ENCODE measurements around the gene USP36. TPM values are rescaled to one million over a fixed set of nuclear protein-coding genes. Genes with fewer than 3 reads are reported as not detected.

The USP36 gene
- total RNA-seq, 1 donor from 2014 or later, result 59.0 TPM

DNA sequence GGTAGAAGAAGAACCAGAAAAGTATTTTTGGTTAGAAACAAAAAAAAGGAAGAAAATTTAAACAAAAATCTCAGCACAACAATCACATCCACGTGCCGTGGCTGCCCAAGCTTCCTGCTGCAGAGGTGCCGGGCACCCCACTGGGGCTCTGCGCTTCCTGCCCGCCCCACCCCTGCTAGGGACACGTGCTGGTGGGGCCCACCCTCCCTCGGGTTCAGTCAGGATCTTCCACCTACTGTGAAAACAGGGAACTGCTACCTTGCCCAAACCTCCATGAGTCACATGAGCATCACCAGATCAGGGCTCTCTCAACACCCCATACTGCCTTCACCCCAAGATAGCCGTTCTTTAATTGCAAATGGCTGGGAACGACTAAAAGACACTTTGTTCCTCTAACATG lies 34.2 kb downstream of the USP36 start:
- Mint-ChIP-seq H3K36me3 (ENCODE audit: low read depth) (peaks cover 5% of the 10 kb centered on the region), H3K4me3 (no peak overlapping the region), H3K9me3 (no peaks in the 10 kb centered on the region), H3K27me3 (ENCODE audit: low read depth) (no peaks in the 10 kb centered on the region), H3K4me1 (no peaks in the 10 kb centered on the region), H3K27ac (ENCODE audit: unreplicated experiment) (no peak overlapping the region)
- TF ChIP-seq, protein P1, sequence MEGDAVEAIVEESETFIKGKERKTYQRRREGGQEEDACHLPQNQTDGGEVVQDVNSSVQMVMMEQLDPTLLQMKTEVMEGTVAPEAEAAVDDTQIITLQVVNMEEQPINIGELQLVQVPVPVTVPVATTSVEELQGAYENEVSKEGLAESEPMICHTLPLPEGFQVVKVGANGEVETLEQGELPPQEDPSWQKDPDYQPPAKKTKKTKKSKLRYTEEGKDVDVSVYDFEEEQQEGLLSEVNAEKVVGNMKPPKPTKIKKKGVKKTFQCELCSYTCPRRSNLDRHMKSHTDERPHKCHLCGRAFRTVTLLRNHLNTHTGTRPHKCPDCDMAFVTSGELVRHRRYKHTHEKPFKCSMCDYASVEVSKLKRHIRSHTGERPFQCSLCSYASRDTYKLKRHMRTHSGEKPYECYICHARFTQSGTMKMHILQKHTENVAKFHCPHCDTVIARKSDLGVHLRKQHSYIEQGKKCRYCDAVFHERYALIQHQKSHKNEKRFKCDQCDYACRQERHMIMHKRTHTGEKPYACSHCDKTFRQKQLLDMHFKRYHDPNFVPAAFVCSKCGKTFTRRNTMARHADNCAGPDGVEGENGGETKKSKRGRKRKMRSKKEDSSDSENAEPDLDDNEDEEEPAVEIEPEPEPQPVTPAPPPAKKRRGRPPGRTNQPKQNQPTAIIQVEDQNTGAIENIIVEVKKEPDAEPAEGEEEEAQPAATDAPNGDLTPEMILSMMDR (conservative IDR thresholded peaks at IDR 0.05), result no peak
- DNase-seq (ENCODE audit: low read depth, low spot score), result no peak

DNA sequence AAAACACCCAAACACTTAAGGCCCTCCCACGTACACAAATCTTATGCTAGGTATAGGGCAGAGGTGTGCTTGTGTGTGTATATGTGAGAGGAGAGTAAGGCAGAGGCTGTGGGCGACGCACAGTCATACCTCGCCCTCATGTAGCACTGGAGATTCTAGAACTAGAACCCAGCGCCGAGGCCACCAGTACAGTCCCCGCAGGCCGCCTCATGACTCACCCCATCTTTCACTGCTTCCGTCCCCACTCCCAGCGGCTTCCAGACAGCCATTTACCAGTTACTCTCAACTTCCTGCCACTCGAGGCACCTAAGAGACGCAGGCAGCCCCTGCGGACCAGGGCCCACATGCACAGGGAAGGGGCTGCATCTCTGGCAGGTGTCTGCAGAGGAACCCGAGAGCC lies 35.3 kb downstream of the USP36 start:
- H3K27ac Mint-ChIP-seq (ENCODE audit: unreplicated experiment), result no peak overlapping the region
- peaks cover 2% of the 10 kb centered on the region for H3K36me3 Mint-ChIP-seq (ENCODE audit: low read depth)
- no peaks in the 10 kb centered on the region for H3K4me1 Mint-ChIP-seq
- H3K27me3 Mint-ChIP-seq (ENCODE audit: low read depth), result no peaks in the 10 kb centered on the region
- no peak overlapping the region for H3K4me3 Mint-ChIP-seq
- H3K9me3 Mint-ChIP-seq, result no peaks in the 10 kb centered on the region
- TF ChIP-seq, protein P1 (conservative IDR thresholded peaks at IDR 0.05), result no peak
- no peak for DNase-seq (ENCODE audit: low read depth, low spot score)

DNA sequence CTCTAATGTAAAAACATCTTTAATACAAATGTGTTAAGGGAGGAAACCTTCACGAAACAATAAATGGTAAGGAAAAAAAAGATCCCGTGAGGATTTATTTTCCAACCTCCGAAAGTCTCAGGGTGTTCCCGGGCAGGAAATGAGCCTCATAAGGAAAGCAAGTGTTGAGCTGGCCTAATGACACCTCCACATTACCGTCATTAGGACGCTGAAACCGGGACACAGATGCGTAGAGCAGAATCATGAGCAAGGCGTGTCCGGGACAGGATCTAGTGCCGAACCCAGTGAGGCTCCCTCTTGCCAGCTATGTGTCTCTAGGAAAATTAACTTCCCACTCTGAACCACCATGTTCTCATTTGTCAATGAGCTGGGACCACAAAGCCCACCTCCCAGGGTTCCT lies 35.8 kb downstream of the USP36 start:
- H3K4me3 Mint-ChIP-seq, result no peak overlapping the region
- no peaks in the 10 kb centered on the region for H3K4me1 Mint-ChIP-seq
- H3K27ac Mint-ChIP-seq (ENCODE audit: unreplicated experiment), result no peak overlapping the region
- H3K36me3 Mint-ChIP-seq (ENCODE audit: low read depth), result peaks cover 2% of the 10 kb centered on the region
- no peak for DNase-seq (ENCODE audit: low read depth, low spot score)
- H3K9me3 Mint-ChIP-seq, result no peaks in the 10 kb centered on the region
- no peaks in the 10 kb centered on the region for H3K27me3 Mint-ChIP-seq (ENCODE audit: low read depth)
- TF ChIP-seq, protein P1 (conservative IDR thresholded peaks at IDR 0.05), result no peak

DNA sequence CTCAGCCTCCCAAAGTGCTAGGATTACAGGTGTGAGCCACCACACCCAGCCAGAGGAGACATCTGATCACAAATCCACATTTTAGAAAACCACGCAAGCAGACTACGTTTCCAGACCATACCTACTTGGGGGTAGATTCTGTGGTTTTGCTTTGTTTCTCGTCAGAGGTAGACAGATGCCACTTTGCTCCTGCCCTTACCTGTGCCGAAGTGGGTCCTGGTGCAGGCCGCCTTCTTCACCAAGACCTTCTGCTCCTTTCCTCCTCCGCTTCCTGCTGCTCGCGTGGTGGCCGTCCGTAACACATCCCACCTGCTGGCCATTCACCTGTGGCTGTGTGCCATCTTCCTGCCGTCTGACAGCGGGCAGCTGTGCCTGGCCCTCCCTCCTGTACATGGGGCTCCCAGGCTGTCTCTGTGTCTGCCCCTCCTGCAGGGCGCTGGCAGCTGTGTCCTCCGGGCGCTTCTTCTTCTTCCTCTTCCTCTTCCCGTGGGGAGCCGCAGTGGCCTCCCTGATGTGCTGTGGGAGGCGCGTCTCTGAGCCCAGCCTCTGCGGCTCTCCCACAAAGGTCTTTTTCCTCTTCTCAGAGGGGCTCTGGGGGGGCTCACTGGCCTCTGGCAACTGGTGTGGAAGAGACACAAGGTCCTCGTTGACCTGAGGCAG lies 37.3 kb downstream of the USP36 start:
- TF ChIP-seq, protein P1 (conservative IDR thresholded peaks at IDR 0.05), result no peak

DNA sequence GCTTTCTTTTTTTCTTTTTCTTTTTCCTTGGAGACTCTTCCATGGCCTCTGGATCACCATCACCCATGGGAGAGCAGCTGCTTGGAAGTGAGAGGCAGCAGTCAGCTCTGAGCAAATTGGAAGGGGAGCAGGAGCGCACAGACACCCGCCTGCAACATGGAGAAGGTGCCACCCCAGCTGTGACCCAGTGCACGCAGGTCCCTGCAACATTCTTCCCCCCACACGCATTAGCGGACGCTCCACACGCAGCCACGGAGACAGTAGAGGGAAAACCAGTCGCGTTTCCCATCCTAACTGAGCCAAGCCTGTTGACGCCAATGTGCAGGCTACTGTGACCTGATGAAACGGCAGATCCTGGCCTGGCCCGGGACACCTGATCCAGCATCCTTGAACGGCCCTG lies 38.2 kb downstream of the USP36 start:
- peaks cover 9% of the 10 kb centered on the region for H3K36me3 Mint-ChIP-seq (ENCODE audit: low read depth)
- H3K4me3 Mint-ChIP-seq, result no peak overlapping the region
- no peaks in the 10 kb centered on the region for H3K27me3 Mint-ChIP-seq (ENCODE audit: low read depth)
- no peaks in the 10 kb centered on the region for H3K4me1 Mint-ChIP-seq
- DNase-seq (ENCODE audit: low read depth, low spot score), result no peak
- no peaks in the 10 kb centered on the region for H3K9me3 Mint-ChIP-seq
- TF ChIP-seq, protein P1 (conservative IDR thresholded peaks at IDR 0.05), result no peak
- H3K27ac Mint-ChIP-seq (ENCODE audit: unreplicated experiment), result no peak overlapping the region

More for the DNA sequence above, 37.3 kb downstream of the USP36 start:
- H3K9me3 Mint-ChIP-seq, result no peaks in the 10 kb centered on the region
- H3K4me1 Mint-ChIP-seq, result no peaks in the 10 kb centered on the region
- DNase-seq (ENCODE audit: low read depth, low spot score), result no peak
- no peak overlapping the region for H3K27ac Mint-ChIP-seq (ENCODE audit: unreplicated experiment)
- no peaks in the 10 kb centered on the region for H3K27me3 Mint-ChIP-seq (ENCODE audit: low read depth)
- H3K36me3 Mint-ChIP-seq (ENCODE audit: low read depth), result peaks cover 6% of the 10 kb centered on the region
- H3K4me3 Mint-ChIP-seq, result no peak overlapping the region
